Neural cell (in vitro differentiated cells): ENCODE results near the gene MKKS. TPM values are rescaled to one million over a fixed set of nuclear protein-coding genes. Genes with fewer than 3 reads are reported as not detected.

Experiments
- H2AFZ ChIP-seq: fragments of 200-600, 300-800 bp; sonication (generic), shearing (Covaris generic); 2 replicates; pipeline ENCODE4 v1.6.0; 2014; ENCODE audit warnings: low read depth, mild to moderate bottlenecking, antibody characterized with exemption, low read length, moderate library complexity
- H3F3A ChIP-seq: fragments of 200-600 bp; shearing (Covaris generic); 2 replicates; pipeline ENCODE4 v1.6.1; 2016; ENCODE audit warnings: mild to moderate bottlenecking, moderate library complexity, mixed read lengths, antibody characterized with exemption, low read length; ENCODE audit not compliant: insufficient read depth, poor library complexity, severe bottlenecking
- H3K27ac ChIP-seq: fragments of 200-600, 300-800 bp; sonication (generic), shearing (Covaris generic); 2 replicates; pipeline ENCODE4 v1.5.1; 2014; ENCODE audit warnings: mild to moderate bottlenecking, low read length, moderate library complexity
- H3K27me3 ChIP-seq: fragments of 300-800, 200-600 bp; sonication (generic), shearing (Covaris generic); 2 replicates; pipeline ENCODE4 v1.6.0; 2014; ENCODE audit warnings: mild to moderate bottlenecking, low read depth, low read length, moderate library complexity; ENCODE audit not compliant: insufficient read depth
- H3K36me3 ChIP-seq: fragments of 300-800, 200-600 bp; sonication (generic), shearing (Covaris generic); 2 replicates; pipeline ENCODE4 v1.5.1; 2014; ENCODE audit warnings: mild to moderate bottlenecking, antibody characterized with exemption, low read length, moderate library complexity; ENCODE audit not compliant: insufficient read depth
- H3K4me2 ChIP-seq: fragments of 300-800, 200-600 bp; sonication (generic), shearing (Covaris generic); 2 replicates; pipeline ENCODE4 v1.6.0; 2014; ENCODE audit warnings: mild to moderate bottlenecking, low read length
- H3K4me3 ChIP-seq: fragments of 300-800, 200-600 bp; sonication (generic), shearing (Covaris generic); 2 replicates; pipeline ENCODE4 v1.5.1; 2014; ENCODE audit warnings: mild to moderate bottlenecking, low read length, moderate library complexity
- H3K79me2 ChIP-seq: fragments of 200-600 bp; shearing (Covaris generic); replicated peaks from 2 replicates; pipeline ENCODE4 v1.6.0; 2014; ENCODE audit warnings: mild to moderate bottlenecking, low read length, moderate library complexity; ENCODE audit not compliant: insufficient read depth
- H3K9ac ChIP-seq: fragments of 300-800, 200-600 bp; sonication (generic), shearing (Covaris generic); 2 replicates; pipeline ENCODE4 v1.6.1; 2016; ENCODE audit warnings: mild to moderate bottlenecking, low read length, mixed read lengths
- H3K9me2 ChIP-seq: fragments of 200-600 bp; shearing (Covaris generic); 2 replicates; pipeline ENCODE4 v1.6.1; 2016; ENCODE audit warnings: mild to moderate bottlenecking, low read length, mixed read lengths; ENCODE audit not compliant: insufficient read depth
- H3K9me3 ChIP-seq: fragments of 200-600, 300-800 bp; sonication (generic), shearing (Covaris generic); 2 replicates; pipeline ENCODE4 v1.6.1; 2016; ENCODE audit warnings: mild to moderate bottlenecking, mixed run types, low read length, moderate library complexity, mixed read lengths
- H4K20me1 ChIP-seq: fragments of 200-600 bp; shearing (Covaris generic); 2 replicates; pipeline ENCODE4 v1.6.1; 2016; ENCODE audit warnings: mild to moderate bottlenecking, mixed run types; ENCODE audit not compliant: insufficient read depth
- EP300 ChIP-seq: fragments of 450-650 bp; conservative IDR thresholded peaks from 2 replicates; pipeline ENCODE4 v1.6.1; 2014; ENCODE audit warnings: antibody characterized with exemption, mild to moderate bottlenecking, moderate library complexity; ENCODE audit not compliant: poor library complexity, severe bottlenecking
- EZH2 ChIP-seq: fragments of 200-600, 300-800 bp; shearing (Covaris generic), sonication (generic); IDR thresholded peaks from 2 replicates; pipeline ENCODE4 v1.6.1; 2014; ENCODE audit warnings: antibody characterized with exemption, low read length, borderline replicate concordance, mild to moderate bottlenecking; ENCODE audit not compliant: insufficient read depth, poor library complexity, severe bottlenecking
- MXI1 ChIP-seq: fragments of 450-650 bp; conservative IDR thresholded peaks from 2 replicates; pipeline ENCODE4 v1.6.1; 2014; ENCODE audit warnings: antibody characterized with exemption, mild to moderate bottlenecking; ENCODE audit not compliant: poor library complexity, severe bottlenecking
- POLR2AphosphoS5 ChIP-seq: IDR thresholded peaks from 2 replicates; pipeline ENCODE4 v1.6.1; 2012
- RAD21 ChIP-seq: fragments of 450-650 bp; conservative IDR thresholded peaks from 2 replicates; pipeline ENCODE4 v1.6.1; 2014; ENCODE audit warnings: antibody characterized with exemption, mild to moderate bottlenecking, moderate library complexity
- SMC3 ChIP-seq: fragments of 450-650 bp; conservative IDR thresholded peaks from 2 replicates; pipeline ENCODE4 v1.6.1; 2014; ENCODE audit warnings: antibody characterized with exemption, mild to moderate bottlenecking, moderate library complexity; ENCODE audit not compliant: poor library complexity
- TAF1 ChIP-seq: IDR thresholded peaks from 2 replicates; pipeline ENCODE4 v1.6.1; 2012; ENCODE audit warnings: low read depth
- polyA plus RNA-seq: library from polyadenylated mRNA; depleted of rRNA; stranded (reverse); fragments of >200 nt; gene quantifications from 2 replicates; pipeline ENCODE4 v1.2.3, GENCODE V29; 2014
- TF ChIP-seq, protein P1 (sequence below): IDR thresholded peaks from 2 replicates; pipeline ENCODE4 v1.6.1; 2012; ENCODE audit warnings: borderline replicate concordance
- TF ChIP-seq, protein P2 (sequence below): fragments of 450-650 bp; IDR thresholded peaks from 2 replicates; pipeline ENCODE4 v1.5.1; 2014; ENCODE audit warnings: antibody characterized with exemption, mild to moderate bottlenecking, moderate library complexity; ENCODE audit not compliant: poor library complexity, severe bottlenecking

MKKS gene
- polyA plus RNA-seq, 1 donor from 2014 or later = 28.0 TPM

DNA sequence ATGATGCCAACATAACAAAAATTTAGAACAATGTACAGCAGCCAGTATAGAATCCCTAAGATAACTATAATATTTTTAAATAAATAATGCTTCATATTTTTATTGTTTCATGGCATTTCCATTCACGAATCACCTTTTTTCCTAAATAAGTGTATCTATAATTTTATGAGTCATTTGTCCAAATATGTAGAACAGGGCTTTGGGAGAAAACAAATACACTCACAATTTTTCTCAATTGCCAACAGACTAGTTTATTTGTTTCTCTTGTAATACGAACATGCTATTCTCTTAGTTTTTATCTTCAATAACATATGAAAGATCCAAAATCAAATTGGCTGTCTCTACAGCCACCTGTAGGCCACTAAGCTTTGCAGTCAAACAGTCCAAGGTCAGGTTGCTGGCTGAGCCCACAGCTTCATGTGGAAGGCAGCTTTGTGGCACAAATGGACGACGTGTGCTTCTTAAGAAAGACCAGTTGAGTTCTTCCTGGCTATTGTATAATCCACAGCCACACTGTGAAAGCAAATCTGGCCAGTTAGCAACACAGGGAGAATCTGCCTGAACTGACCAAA, 29.0 kb downstream of the MKKS start:
- no peaks in the 10 kb centered on the region for H3K27me3 ChIP-seq
- no peak overlapping the region for H3K4me2 ChIP-seq
- TF ChIP-seq SMC3 = no peak
- no peak for TF ChIP-seq TAF1
- no peak for TF ChIP-seq MXI1
- TF ChIP-seq EP300 = no peak
- TF ChIP-seq, protein P1, sequence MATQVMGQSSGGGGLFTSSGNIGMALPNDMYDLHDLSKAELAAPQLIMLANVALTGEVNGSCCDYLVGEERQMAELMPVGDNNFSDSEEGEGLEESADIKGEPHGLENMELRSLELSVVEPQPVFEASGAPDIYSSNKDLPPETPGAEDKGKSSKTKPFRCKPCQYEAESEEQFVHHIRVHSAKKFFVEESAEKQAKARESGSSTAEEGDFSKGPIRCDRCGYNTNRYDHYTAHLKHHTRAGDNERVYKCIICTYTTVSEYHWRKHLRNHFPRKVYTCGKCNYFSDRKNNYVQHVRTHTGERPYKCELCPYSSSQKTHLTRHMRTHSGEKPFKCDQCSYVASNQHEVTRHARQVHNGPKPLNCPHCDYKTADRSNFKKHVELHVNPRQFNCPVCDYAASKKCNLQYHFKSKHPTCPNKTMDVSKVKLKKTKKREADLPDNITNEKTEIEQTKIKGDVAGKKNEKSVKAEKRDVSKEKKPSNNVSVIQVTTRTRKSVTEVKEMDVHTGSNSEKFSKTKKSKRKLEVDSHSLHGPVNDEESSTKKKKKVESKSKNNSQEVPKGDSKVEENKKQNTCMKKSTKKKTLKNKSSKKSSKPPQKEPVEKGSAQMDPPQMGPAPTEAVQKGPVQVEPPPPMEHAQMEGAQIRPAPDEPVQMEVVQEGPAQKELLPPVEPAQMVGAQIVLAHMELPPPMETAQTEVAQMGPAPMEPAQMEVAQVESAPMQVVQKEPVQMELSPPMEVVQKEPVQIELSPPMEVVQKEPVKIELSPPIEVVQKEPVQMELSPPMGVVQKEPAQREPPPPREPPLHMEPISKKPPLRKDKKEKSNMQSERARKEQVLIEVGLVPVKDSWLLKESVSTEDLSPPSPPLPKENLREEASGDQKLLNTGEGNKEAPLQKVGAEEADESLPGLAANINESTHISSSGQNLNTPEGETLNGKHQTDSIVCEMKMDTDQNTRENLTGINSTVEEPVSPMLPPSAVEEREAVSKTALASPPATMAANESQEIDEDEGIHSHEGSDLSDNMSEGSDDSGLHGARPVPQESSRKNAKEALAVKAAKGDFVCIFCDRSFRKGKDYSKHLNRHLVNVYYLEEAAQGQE = no peak
- TF ChIP-seq, protein P2, sequence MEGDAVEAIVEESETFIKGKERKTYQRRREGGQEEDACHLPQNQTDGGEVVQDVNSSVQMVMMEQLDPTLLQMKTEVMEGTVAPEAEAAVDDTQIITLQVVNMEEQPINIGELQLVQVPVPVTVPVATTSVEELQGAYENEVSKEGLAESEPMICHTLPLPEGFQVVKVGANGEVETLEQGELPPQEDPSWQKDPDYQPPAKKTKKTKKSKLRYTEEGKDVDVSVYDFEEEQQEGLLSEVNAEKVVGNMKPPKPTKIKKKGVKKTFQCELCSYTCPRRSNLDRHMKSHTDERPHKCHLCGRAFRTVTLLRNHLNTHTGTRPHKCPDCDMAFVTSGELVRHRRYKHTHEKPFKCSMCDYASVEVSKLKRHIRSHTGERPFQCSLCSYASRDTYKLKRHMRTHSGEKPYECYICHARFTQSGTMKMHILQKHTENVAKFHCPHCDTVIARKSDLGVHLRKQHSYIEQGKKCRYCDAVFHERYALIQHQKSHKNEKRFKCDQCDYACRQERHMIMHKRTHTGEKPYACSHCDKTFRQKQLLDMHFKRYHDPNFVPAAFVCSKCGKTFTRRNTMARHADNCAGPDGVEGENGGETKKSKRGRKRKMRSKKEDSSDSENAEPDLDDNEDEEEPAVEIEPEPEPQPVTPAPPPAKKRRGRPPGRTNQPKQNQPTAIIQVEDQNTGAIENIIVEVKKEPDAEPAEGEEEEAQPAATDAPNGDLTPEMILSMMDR = no peak
- no peak for TF ChIP-seq POLR2AphosphoS5
- no peak for TF ChIP-seq RAD21
- TF ChIP-seq EZH2 = no peak
- H3K9me2 ChIP-seq = no peaks in the 10 kb centered on the region
- H3K36me3 ChIP-seq = peaks cover 11% of the 10 kb centered on the region
- H3K79me2 ChIP-seq = no peaks in the 10 kb centered on the region
- H3K9ac ChIP-seq = no peak overlapping the region
- no peaks in the 10 kb centered on the region for H3F3A ChIP-seq
- no peaks in the 10 kb centered on the region for H3K9me3 ChIP-seq
- H3K27ac ChIP-seq = no peak overlapping the region
- no peak overlapping the region for H3K4me3 ChIP-seq
- no peaks in the 10 kb centered on the region for H4K20me1 ChIP-seq
- no peak overlapping the region for H2AFZ ChIP-seq

DNA sequence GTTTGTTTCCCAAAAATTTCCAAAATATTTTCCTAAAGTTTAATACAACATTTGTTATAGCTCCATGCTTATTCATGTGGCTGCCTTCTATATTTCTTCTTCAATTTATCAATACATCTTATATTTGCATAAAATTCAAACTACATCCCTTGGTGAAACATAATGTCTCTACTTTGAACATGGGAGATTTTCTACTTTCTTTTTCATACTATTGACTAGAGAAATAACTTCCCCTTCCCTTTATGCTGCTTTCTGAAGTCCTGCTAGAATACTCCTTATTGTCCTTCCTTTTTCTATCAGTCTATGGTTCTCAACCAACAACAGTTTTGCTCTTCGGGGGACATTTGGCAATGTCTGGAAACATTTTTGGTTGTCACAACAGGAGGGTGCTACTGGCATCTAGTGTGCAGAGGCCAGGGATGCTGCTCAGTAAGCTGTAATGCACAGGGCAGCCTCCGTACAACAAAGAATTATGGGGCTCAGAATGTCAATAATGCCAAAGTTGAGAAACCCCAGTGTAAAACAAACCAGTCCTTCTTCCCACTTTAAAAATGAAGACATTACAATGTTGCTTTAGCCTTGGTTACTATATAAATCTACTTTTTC, 29.9 kb downstream of the MKKS start:
- no peak overlapping the region for H2AFZ ChIP-seq
- TF ChIP-seq SMC3 (no peak), TAF1 (no peak), EP300 (no peak), EZH2 (no peak), MXI1 (no peak), RAD21 (no peak), POLR2AphosphoS5 (no peak)
- TF ChIP-seq, protein P2 = no peak
- TF ChIP-seq, protein P1 = no peak
- H3K79me2 ChIP-seq = no peaks in the 10 kb centered on the region
- H3K9me3 ChIP-seq = no peaks in the 10 kb centered on the region
- H3F3A ChIP-seq = no peaks in the 10 kb centered on the region
- H3K4me2 ChIP-seq = no peak overlapping the region
- H3K36me3 ChIP-seq = peaks cover 11% of the 10 kb centered on the region
- H3K4me3 ChIP-seq = no peak overlapping the region
- no peaks in the 10 kb centered on the region for H3K9me2 ChIP-seq
- no peaks in the 10 kb centered on the region for H3K27me3 ChIP-seq
- H3K27ac ChIP-seq = no peak overlapping the region
- no peak overlapping the region for H3K9ac ChIP-seq
- no peaks in the 10 kb centered on the region for H4K20me1 ChIP-seq
